Karpas-422 (cell line): ENCODE results near the gene ADGRV1. TPM values are rescaled to one million over a fixed set of nuclear protein-coding genes. Genes with fewer than 3 reads are reported as not detected.
"Not testable (repeated sequence)": the region's sequence is repeated elsewhere in the genome, so short reads cannot be mapped to it uniquely, and the experiment has no call there.

ENCODE experiments used
- DNase-seq: peaks from one replicate; pipeline ENCODE4 v3.0.0-alpha.2; 2015
- H2AFZ ChIP-seq: fragments of 200-600 bp; sonication (generic); 2 replicates; pipeline ENCODE4 v1.6.1; 2014; ENCODE audit warnings: antibody characterized with exemption, low read length, mixed read lengths
- H3K27ac ChIP-seq: fragments of 200-600 bp; sonication (generic); 2 replicates; pipeline ENCODE4 v1.5.1; 2014; ENCODE audit warnings: mild to moderate bottlenecking, low read length, moderate library complexity
- H3K27me3 ChIP-seq: fragments of 200-600 bp; sonication (generic); 2 replicates; pipeline ENCODE4 v1.6.1; 2014; ENCODE audit warnings: low read length, mixed read lengths
- H3K36me3 ChIP-seq: fragments of 200-600 bp; sonication (generic); 2 replicates; pipeline ENCODE4 v1.6.1; 2014; ENCODE audit warnings: low read length, mixed read lengths; ENCODE audit not compliant: insufficient read depth
- H3K4me1 ChIP-seq: fragments of 200-600 bp; sonication (generic); 2 replicates; pipeline ENCODE4 v1.6.1; 2014; ENCODE audit warnings: mild to moderate bottlenecking, low read length, mixed read lengths
- H3K4me2 ChIP-seq: fragments of 200-600 bp; sonication (generic); 2 replicates; pipeline ENCODE4 v1.6.1; 2014; ENCODE audit warnings: low read length, low read depth, mild to moderate bottlenecking; ENCODE audit not compliant: poor library complexity, severe bottlenecking
- H3K4me3 ChIP-seq: fragments of 200-600 bp; sonication (generic); 2 replicates; pipeline ENCODE4 v1.5.1; 2014; ENCODE audit warnings: mild to moderate bottlenecking, antibody characterized with exemption, low read length, mixed read lengths
- H3K79me2 ChIP-seq: fragments of 200-600 bp; sonication (generic); 2 replicates; pipeline ENCODE4 v1.6.1; 2014; ENCODE audit warnings: mild to moderate bottlenecking, low read length, mixed read lengths
- H3K9ac ChIP-seq: fragments of 200-600 bp; sonication (generic); 2 replicates; pipeline ENCODE4 v1.6.0; 2014; ENCODE audit warnings: low read length
- H3K9me2 ChIP-seq: fragments of 200-600 bp; sonication (generic), shearing (Covaris generic); replicated peaks from 2 replicates; pipeline ENCODE4 v1.6.0; 2014; ENCODE audit warnings: mild to moderate bottlenecking, low read length, moderate library complexity; ENCODE audit not compliant: insufficient read depth
- H3K9me3 ChIP-seq: fragments of 300-700, 200-600 bp; sonication (generic); 2 replicates; pipeline ENCODE4 v1.6.1; 2014; ENCODE audit warnings: low read length, mixed read lengths
- H4K20me1 ChIP-seq: fragments of 200-600 bp; sonication (generic); 2 replicates; pipeline ENCODE4 v1.6.1; 2014; ENCODE audit warnings: mild to moderate bottlenecking, antibody characterized with exemption, low read length, low read depth; ENCODE audit not compliant: insufficient read depth
- total RNA-seq: library from RNA; depleted of rRNA; stranded (reverse); fragments of >200 nt; shearing (Covaris generic); gene quantifications from 2 replicates; pipeline ENCODE4 v1.2.3, GENCODE V29; 2014; ENCODE audit warnings: low replicate concordance

The ADGRV1 gene
- total RNA-seq, 1 experiment from 2014 or later, result not detected

DNA sequence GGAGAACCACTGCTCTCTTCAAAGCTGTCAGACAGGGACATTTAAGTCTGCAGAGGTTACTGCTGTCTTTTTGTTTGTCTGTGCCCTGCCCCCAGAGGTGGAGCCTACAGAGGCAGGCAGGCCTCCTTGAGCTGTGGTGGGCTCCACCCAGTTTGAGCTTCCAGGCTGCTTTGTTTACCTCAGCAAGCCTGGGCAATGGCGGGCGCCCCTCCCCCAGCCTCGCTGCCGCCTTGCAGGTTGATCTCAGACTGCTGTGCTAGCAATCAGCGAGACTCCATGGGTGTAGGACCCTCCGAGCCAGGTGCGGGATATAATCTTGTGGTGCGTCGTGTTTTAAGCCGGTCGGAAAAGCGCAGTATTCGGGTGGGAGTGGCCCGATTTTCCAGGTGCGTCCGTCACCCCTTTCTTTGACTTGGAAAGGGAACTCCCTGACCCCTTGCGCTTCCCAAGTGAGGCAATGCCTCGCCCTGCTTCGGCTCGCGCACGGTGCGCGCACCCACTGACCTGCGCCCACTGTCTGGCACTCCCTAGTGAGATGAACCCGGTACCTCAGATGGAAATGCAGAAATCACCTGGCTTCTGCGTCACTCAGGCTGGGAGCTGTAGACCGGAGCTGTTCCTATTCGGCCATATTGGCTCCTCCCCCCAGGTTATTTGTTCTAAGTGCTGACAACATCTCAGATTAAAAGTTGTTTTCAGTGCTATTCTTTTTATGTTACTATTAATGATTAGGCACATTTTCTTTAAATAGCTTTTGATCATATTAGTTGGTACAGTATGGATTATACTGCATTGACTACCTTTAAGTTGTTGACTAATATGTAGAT is 370.6 kb downstream of the ADGRV1 start:
- H3K36me3 ChIP-seq, result not testable (repeated sequence)

DNA sequence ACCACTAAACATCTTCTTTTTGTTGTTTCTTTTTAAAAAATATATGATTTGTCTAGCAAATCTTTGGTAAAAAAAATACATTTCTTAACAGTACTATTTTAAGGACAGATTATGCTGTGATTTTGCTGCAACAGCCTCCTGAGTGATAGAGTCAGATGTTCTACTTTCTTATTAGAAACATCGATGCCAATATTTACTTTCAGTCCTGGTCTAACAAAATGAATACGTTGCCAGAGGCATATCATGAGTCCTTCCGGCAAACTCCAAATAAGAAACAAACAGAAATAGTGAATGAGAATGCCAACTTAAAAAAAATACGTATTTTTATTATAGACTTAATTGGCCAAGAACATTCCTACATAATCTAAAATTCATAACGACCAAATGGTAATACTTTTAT is 371.5 kb downstream of the ADGRV1 start:
- H2AFZ ChIP-seq, result no peak overlapping the region
- no peak overlapping the region for H3K9ac ChIP-seq
- H3K27ac ChIP-seq, result no peak overlapping the region
- no peaks in the 10 kb centered on the region for H3K79me2 ChIP-seq
- no peaks in the 10 kb centered on the region for H4K20me1 ChIP-seq
- no peaks in the 10 kb centered on the region for H3K36me3 ChIP-seq
- no peaks in the 10 kb centered on the region for H3K27me3 ChIP-seq
- H3K4me2 ChIP-seq, result no peak overlapping the region
- H3K4me3 ChIP-seq, result no peak overlapping the region
- H3K4me1 ChIP-seq, result no peaks in the 10 kb centered on the region
- H3K9me3 ChIP-seq, result no peaks in the 10 kb centered on the region
- no peak for DNase-seq
- no peaks in the 10 kb centered on the region for H3K9me2 ChIP-seq

More for the DNA sequence above, 370.6 kb downstream of the ADGRV1 start:
- not testable (repeated sequence) for H3K4me3 ChIP-seq, DNase-seq, H4K20me1 ChIP-seq, H3K4me2 ChIP-seq, H3K9ac ChIP-seq, H3K9me2 ChIP-seq, H3K27ac ChIP-seq, H3K9me3 ChIP-seq, H3K79me2 ChIP-seq, H2AFZ ChIP-seq, H3K4me1 ChIP-seq, H3K27me3 ChIP-seq

DNA sequence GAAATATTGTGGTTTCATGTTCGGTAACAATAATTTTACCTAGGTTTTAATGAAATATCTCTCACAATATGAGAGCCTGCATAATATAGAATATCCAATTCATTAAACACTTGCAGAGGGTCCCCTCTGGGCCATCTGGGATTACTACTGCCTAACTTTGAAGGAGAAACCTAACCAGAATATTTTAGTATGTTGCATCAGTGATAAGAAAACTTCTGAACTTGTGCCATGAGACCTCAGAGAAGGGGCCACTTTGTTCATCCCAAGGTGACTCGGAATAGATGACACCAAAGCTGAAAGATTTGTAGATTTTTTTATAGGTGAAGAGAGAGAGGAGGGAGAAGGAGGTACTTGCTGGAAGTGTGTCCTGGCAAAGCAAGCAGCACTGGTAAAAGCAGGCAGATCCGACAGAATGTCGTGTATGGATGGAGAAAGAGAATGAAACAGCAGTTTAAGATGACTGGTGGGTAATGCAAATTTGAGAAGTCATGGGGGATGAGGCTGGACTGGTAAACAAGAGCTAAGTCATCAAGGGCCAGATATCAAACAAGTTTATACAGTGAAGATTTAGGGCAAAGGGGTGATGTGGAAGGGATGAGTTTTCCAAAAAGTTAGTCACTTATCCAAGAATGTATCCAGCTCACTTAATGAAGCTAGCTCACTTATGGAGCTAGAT is 372.3 kb downstream of the ADGRV1 start:
- H3K4me2 ChIP-seq, result no peak overlapping the region
- no peak overlapping the region for H3K4me3 ChIP-seq
- H3K79me2 ChIP-seq, result no peaks in the 10 kb centered on the region
- H3K36me3 ChIP-seq, result no peaks in the 10 kb centered on the region
- H3K27ac ChIP-seq, result no peak overlapping the region
- no peaks in the 10 kb centered on the region for H3K9me2 ChIP-seq
- H4K20me1 ChIP-seq, result no peaks in the 10 kb centered on the region
- no peak for DNase-seq
- no peaks in the 10 kb centered on the region for H3K4me1 ChIP-seq
- H3K9me3 ChIP-seq, result no peaks in the 10 kb centered on the region
- no peak overlapping the region for H2AFZ ChIP-seq
- no peak overlapping the region for H3K9ac ChIP-seq
- H3K27me3 ChIP-seq, result no peaks in the 10 kb centered on the region

DNA sequence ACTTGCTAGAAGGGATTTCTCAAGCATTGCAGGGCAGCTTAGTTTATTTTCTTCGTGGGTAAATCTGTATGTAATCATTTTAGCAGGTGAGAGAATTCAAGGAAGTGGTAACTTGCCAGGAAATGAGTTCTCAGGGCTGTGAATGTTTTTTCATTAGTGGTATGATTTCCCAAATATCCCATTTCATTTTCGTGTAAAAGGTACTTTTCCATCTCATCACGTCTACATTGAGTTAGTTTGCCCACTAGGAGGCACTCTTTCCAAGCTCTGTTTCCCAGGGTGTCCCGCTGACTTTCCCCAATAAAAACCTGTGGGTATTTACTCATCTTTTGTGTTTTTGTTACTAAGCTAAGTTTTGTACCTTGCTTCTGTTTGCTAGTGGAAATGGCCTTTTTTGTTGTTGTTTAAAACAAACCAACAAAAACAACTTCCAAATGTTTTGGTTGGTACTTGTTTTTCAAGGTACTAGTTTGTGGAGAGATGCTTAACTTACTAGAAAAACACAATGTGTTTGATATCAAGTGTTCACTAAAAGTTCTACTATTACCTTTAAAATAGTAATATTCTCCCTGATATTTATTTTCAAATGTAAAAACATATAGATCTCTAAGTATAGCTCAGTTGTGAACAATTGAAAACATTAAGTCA is 373.6 kb downstream of the ADGRV1 start:
- H3K79me2 ChIP-seq, result no peaks in the 10 kb centered on the region
- no peaks in the 10 kb centered on the region for H4K20me1 ChIP-seq
- H3K4me3 ChIP-seq, result no peak overlapping the region
- H3K4me1 ChIP-seq, result no peaks in the 10 kb centered on the region
- peak; percentile 59 for DNase-seq
- H3K36me3 ChIP-seq, result no peaks in the 10 kb centered on the region
- H3K9me2 ChIP-seq, result no peaks in the 10 kb centered on the region
- no peak overlapping the region for H2AFZ ChIP-seq
- no peak overlapping the region for H3K4me2 ChIP-seq
- no peaks in the 10 kb centered on the region for H3K27me3 ChIP-seq
- no peak overlapping the region for H3K27ac ChIP-seq
- no peaks in the 10 kb centered on the region for H3K9me3 ChIP-seq
- no peak overlapping the region for H3K9ac ChIP-seq

DNA sequence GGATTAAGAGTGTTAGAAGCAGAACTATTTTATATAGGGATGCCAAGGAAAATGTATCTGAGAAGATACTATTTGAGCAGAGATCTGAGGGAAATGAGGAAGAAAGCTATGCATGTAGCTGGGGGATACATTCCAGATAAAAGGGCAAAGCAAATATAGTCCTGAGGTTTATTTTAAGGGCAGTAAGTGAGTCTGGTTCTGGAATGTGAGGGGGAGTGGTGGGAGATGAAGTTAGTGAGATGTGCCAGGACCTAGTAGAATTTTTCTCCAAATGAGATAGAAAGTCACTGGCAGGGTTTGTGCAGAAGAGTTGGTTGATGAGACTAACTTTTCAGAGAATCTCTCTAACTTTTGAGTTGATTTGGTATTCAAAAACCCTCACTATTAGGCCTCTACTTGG is 374.7 kb downstream of the ADGRV1 start:
- Histone ChIP-seq H3K4me3 (no peak overlapping the region), H3K79me2 (no peaks in the 10 kb centered on the region), H3K27me3 (no peaks in the 10 kb centered on the region), H3K9me3 (no peaks in the 10 kb centered on the region), H3K4me1 (no peaks in the 10 kb centered on the region), H3K36me3 (no peaks in the 10 kb centered on the region), H3K9me2 (no peaks in the 10 kb centered on the region), H3K4me2 (no peak overlapping the region), H3K27ac (no peak overlapping the region), H2AFZ (no peak overlapping the region), H3K9ac (no peak overlapping the region), H4K20me1 (no peaks in the 10 kb centered on the region)
- DNase-seq, result no peak

DNA sequence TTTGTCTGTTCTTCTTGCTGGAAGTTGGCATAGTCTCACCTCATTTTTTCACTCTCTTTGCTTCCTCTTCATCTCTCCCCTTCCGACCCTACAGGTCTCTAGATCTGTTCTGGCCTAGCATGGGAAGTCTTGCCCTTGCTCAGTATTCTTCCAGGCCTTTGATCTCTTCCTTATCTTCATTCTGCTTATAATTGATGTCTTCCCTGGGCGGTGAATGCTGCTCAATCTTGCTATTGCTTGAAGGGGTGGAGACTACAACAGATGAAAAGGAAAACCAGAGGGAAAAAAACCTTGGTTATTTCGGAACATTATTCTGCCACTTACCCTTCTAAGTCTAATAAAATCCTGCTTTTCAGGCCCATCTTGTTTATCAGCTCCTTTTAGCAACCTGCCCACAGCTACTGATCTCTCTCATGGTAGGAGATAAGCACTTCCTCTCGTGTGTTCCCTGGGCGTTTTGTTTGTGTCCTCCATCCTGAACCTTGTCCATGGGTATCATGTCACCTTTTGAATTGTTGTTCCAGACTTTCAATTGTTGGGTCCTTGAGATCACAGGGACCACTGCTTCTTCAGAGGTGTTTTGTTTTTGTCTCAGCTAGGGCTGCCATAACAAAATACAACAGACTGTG is 375.6 kb downstream of the ADGRV1 start:
- Histone ChIP-seq H3K27me3 (no peaks in the 10 kb centered on the region), H3K4me2 (no peak overlapping the region), H2AFZ (no peak overlapping the region), H4K20me1 (no peaks in the 10 kb centered on the region), H3K9me2 (no peaks in the 10 kb centered on the region), H3K4me1 (no peaks in the 10 kb centered on the region), H3K79me2 (no peaks in the 10 kb centered on the region), H3K9ac (no peak overlapping the region), H3K4me3 (no peak overlapping the region), H3K9me3 (no peaks in the 10 kb centered on the region), H3K36me3 (no peaks in the 10 kb centered on the region), H3K27ac (no peak overlapping the region)
- no peak for DNase-seq

DNA sequence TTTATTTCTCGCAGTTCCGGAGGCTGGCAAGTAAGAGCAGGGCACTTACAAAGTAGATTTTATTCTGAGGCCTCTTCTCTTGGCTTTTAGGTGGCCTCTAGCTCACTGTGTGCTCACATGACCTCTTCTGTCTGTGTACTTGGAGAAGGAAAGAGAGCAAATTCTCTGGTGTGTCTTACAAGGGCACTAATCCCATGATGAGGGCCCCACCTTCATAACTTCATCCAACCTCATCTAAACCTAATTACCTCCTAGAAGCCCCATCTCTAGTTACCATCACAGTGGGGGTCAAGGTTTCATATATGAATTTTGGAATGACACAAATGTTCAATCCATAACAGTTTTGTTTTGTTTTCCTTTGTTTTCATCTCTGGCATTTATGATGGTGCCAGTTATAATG is 376.1 kb downstream of the ADGRV1 start:
- Histone ChIP-seq H3K9me3 (no peaks in the 10 kb centered on the region), H3K27ac (no peak overlapping the region), H3K9ac (no peak overlapping the region), H3K79me2 (no peaks in the 10 kb centered on the region), H2AFZ (no peak overlapping the region), H3K27me3 (no peaks in the 10 kb centered on the region), H3K4me3 (no peak overlapping the region), H3K9me2 (no peaks in the 10 kb centered on the region), H3K36me3 (no peaks in the 10 kb centered on the region), H3K4me2 (no peak overlapping the region), H3K4me1 (no peaks in the 10 kb centered on the region), H4K20me1 (no peaks in the 10 kb centered on the region)
- DNase-seq, result no peak

DNA sequence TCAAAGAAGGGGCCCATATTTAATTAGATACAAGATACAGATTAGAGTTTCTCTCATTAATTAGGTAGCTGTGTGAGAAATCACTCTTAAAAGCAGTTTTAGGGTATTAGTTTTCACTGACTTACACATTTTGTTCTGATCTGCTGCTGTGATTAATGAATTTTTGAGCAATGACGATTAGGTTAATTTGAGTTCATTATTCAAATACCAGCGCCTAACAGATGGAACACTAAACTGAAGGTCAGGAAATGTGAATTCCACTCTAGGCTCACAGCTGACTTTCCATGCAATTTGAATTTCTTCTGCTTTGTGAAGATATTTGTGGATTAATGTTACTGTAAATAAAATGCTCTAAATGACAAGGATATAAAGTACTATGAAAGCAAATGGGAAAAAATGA is 380.6 kb downstream of the ADGRV1 start:
- no peak overlapping the region for H3K27ac ChIP-seq
- no peak overlapping the region for H2AFZ ChIP-seq
- H3K79me2 ChIP-seq, result no peaks in the 10 kb centered on the region
- no peaks in the 10 kb centered on the region for H3K27me3 ChIP-seq
- no peak for DNase-seq
- H3K4me1 ChIP-seq, result no peaks in the 10 kb centered on the region
- no peak overlapping the region for H3K4me2 ChIP-seq
- H3K9ac ChIP-seq, result no peak overlapping the region
- no peak overlapping the region for H3K4me3 ChIP-seq
- H3K36me3 ChIP-seq, result no peaks in the 10 kb centered on the region
- no peaks in the 10 kb centered on the region for H4K20me1 ChIP-seq
- no peaks in the 10 kb centered on the region for H3K9me3 ChIP-seq
- H3K9me2 ChIP-seq, result no peaks in the 10 kb centered on the region
